ENCODE data around the gene BUB1B.

Gene BUB1B

DNA sequence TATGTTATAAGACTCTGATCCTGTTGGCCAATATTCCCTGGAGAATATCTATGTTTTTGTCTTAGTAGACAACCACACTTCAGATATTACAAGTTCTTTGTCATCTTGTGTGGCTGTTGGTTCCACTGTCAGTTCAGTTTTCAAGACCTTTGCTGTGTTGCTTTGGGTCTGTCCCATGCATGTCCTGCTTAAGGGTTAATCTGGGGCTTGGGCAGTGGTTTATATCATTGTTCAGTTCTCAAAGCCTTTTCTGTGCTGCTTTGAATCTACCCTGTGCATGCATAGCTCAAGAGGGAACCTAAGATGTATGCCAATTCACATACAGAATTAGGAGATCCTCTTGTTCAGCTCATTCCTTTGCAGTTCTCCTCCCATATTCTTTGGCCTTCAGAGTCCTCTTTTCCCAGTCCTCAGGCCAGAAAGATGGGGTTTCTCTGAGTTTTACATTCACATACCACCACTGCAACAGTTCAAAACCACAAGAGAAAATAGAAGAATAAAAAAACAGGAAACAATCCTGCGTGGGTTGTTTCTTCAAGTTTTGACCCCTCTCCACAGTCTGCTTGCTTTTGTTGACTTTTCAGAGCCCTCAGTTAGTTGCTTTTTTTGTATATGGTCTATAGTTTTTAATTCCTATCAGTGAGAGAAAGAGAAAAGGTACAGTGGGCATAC is 21.6 kb downstream of the BUB1B start:
- DNase-seq = no peak

GRCh38 chr15:40183636-40184463 is 23.0 kb downstream of the BUB1B start:
- peak in 1 of 51 donors; percentile 1 for DNase-seq

DNA sequence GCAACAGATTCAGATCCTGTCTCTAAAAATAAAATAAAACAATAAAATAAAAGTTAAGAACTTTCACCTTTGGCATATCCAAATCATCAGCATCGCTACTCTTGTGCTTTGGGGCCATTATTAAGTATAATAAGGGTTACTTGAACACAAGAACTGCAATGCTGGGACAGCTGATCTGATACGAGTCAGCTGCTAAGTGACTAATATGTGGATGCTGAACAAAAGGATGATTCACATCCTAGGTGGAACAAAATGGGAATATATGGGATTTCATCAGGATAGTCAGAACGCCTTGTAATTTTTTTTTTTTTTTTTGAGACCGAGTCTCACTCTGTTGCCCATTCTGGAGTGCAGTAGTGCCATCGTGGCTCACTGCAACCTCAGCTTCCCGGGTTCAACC is 29.7 kb downstream of the BUB1B start:
- no peak for DNase-seq

DNA sequence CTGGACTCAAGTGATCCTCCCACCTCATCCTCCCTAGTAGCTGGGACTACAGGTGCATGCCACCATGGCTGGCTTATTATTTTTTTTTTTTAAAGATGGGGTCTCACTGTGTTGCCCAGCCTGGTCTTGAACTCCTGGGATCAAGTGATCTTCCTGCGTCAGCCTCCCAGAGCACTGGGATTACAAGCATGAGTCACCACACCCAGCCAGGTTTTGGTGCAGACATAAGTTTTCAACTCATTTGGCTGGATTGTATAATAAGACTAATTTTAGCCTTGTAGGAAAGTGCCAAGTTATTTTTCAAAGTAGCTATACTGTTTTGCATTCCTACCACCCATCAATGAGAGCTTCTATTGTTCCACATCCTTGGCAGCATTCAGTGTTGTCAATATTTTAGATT is 32.1 kb downstream of the BUB1B start:
- peak in 2 of 51 donors; percentile 5 to 9 for DNase-seq

DNA sequence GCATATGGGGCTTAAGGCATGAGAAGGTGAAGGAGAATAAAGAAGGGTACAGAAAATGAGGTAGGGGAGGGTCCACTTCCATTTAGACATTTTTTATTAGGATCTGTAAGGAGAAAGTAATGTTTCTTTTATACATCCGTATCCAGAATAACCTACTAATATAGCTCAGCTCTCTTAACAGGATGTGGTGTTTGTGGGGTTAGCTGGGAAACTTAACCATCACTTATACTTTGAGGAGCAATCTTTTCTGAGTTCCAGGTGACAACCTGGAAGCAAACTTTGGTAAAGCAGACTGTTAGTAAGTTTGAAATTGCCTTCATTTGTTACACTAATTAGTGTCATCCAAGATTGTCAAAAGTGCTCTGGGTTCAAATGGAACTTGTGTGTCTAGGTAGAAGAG is 36.6 kb downstream of the BUB1B start:
- no peak for DNase-seq

DNA sequence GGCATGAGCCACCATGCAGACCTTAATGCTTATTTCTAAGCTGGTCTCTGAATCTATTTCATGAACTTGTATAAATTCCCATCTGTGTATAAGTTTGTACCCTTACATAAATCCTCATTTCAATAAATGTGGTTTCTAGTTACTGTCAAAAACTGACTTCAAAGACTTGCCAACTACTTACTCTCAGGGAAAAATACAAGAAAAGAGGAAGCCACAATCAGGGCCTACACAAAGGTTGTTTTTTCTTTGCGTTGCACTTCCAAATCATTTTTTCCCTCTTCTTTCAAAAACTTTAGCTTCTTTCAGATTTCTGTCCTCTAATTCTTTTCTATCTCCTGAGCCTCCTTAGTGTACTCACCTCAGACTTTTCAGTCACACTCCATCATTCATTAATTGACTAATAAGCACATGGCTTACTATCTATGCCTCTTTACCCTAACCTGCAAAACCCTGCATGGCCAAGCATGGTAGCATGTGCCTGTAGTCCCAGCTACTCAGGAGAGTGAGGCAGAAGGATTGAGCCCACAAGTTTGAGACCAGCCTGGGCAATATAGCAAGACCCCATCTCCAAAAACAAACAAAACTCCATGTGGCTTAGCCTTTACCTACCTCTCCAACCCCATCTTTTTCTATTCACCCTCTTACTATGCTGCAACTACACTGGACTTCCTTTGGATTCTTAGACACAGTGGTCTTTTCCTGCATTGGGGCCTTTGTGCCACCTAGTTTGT is 37.7 kb downstream of the BUB1B start:
- no peak for DNase-seq

DNA sequence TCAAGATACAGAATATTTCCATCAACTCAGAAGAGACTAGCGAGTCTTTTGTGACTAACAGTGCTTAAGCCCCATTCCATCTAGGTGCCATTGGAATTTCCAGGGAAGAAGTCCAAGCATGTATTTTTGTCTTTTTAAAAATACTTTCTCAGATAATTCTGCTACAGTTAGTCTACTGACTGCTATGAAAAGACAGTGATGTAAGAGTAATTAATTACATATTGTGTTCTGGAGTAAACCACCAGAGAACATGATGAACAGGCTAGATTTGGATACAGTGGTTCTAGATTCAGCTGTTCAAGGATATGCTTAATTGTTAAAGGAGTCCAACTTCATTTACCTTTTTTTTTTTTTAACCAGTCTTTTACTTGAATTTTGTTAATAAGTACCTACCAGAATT is 43.2 kb downstream of the BUB1B start:
- no peak for DNase-seq

DNA sequence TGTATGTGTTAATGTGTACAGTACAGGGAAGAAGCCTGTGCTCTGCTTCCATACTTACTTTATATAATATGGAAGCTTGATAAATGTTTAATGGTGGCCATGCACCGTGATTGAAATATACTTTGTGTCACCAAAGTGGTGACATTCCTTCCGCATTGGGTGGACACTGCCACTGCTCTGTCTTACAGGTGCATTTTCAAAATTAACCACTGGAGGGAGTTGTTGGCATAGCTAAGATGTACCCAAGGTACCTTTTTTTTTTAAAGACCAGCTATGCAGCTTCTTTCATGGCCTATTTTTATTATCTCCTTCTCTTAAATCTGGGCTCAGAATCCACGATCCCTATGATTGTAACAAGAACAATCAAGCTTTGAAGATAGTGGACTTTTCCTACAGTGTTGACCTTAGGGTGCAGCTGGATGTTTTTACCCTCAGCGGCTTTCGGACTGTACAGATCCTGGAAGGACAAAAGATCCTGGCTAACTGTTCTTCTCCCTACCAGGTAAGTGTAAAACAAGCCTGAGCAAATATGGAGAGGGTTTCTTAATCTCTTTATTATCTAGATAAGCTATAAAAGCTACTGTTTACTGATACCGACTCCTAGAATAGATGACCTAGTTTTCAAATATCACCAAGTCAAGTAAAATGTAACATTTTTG is 56.4 kb downstream of the BUB1B start:
- DNase-seq = peak in 12 of 51 donors; percentile 1 to 65 (median 14)

DNA sequence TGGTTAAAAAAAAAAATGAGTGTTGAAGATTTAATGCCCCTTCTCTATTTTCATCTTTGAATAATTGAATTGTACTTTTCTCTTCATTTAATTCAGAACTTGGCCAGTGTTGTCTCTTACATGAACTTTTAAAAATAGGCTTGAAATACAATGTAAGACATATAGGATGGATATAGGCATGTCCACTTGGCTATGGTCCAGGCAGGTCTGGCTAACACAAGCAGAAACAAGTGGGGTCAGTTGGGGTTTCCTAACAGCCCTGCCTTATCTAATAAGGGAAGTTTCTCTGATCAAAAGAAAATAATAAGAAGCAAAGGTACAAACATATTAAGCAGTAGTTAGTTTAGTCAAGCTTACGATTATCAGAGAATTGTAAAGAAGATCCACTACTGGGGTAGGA is 58.9 kb downstream of the BUB1B start:
- DNase-seq = no peak

DNA sequence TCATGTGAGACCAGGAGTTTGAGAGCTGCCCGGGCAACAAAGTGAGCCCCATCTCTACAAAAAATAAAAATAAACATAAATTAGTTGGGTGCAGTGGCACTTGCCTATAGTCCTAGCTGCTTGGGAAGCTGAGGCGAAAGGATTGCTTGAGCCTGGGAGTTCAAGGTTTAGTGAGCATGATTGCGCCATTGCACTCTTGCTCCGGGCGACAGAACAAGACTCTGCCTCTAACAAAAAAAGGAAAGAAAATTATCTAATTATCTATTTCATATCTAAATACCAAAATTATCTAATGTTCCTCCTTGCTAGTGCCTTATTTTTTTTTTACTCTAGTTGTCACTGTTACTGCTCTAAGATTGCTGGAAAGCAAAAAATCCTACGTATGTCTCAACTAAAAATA is 61.3 kb downstream of the BUB1B start:
- DNase-seq = no peak

DNA sequence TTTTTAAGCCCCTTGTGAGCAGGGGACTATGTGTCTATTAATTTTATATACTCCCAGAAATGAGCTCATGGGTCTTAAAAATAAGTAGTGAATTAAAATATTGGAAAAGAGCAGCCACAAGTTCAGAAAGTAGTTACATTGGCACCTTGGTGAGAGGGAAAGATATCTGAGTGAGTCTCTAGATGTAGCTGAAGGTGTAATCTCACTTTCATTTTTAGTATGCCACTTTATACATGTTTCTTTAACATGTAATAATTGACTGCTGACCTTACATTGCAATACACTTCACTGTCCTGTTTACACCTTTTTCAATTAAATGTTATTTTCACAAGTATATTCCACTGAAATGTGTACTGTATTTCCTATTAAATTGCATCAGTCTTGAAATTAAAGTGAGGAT is 65.9 kb downstream of the BUB1B start:
- no peak for DNase-seq

DNA sequence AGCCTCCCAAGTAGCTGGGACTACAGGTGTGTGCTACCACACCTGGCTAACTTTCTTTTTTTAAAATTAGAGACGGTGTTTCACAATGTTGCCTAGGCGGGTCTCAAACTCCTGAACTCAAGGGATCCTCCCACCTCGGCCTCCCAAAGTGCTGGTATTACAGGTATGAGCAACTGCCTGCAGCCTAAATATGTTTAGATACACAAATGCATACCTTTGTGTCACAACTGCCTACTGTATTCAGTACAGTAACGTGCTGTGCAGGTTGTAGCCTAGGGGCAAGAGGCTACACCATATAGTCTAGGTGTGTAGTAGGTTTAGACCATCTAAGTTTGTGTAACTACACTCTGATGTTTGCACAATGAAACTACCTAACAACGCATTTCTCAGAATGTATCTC is 68.4 kb downstream of the BUB1B start:
- DNase-seq = no peak

DNA sequence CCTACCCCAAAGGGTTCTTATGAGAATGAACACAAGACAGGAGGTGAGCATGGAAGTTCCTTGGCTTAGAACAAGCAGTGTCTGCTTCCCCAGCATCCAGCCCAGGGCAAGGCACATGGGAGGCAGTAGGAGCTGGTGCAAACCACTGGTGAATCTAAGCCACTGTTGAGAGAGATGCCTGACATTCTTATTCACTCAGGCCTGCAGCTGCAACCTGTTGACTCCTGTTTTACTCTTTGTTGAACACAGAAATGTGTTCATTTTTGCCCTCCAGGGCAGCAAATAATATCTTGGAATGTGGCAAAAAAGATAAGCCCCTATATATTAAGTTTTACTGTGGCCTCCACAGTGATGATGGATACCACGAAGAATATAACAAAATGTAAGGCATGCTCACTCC is 69.1 kb downstream of the BUB1B start:
- DNase-seq = no peak

- peak in 9 of 51 donors; percentile 7 to 34 (median 22) for DNase-seq
Measured at GRCh38 chr15:40232625-40233070, 71.8 kb downstream of the BUB1B start.

DNA sequence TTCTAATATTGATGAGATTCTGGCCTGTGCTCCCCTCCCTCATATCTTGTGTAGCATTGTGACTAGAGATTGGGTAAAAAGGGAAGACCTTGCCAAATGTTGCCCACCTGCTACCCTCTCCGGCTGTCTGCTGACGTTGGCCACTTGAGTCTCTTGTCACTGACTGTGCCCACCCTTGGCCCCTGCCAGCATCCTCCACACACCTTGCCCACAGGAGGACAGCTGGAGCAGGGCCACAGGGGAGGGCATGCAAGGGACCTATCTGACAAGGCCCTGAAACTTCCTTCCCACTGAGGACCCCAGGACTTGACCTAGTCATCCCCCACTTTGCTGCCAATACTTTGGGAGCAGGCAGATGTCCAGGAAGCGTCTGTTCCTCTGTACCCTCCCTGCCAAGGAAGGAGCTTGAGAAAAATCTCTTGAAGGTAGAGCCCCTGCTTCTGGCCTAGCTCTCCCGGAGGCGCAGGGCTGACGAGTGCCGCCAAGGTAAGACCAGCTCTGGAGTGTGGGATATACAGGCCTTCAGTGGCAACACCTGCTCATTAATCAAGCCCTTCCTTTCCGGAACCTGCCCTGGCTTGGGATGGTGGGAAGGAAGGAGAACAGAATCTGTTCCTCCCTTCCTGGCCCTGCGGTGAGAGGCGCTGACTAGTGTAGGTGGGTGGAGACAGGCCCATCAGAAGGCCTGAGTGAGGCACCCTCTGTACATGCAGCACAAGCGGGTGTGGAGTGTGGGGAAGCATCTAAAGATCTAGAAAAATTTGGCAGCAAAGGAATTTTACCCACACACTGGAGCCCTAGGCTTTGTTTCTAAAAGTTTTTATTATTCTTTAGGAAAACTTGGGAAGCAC is 73.1 kb downstream of the BUB1B start:
- DNase-seq = no peak

DNA sequence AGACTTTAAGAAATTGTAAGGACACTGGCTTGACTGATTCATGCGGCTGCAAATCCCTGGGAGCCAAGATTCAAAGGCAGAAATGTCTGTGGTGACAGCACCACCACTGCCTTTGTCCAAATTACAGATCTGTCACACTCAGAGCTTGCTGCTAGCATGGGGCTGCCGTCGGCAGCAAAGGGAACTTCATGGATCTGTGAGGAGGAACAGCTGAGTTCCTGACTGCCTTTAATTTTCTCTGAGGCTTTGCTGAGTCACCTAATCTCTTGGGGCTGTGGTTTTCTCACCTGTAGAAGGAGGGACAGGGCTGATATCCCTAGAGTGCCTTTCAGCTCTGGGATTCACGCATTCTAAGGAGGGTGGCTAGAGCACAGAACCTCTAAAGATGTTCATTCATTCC is 73.9 kb downstream of the BUB1B start:
- peak in 1 of 51 donors; percentile 14 for DNase-seq

- peak in 3 of 51 donors; percentile 18 to 25 (median 21) for DNase-seq
Measured at GRCh38 chr15:40235201-40235885, 74.5 kb downstream of the BUB1B start.

GRCh38 chr15:40238532-40239403 is 77.9 kb downstream of the BUB1B start, which contains the start of gene PAK6:
Gene PAK6 (plus strand): TSS chr15:40239063. CDS start chr15:40264786, 25,723 bp downstream.
- DNase-seq = peak in 24 of 51 donors; percentile 19 to 85 (median 49)

- no peak for DNase-seq
Measured at GRCh38 chr15:40239404-40239692, 78.5 kb downstream of the BUB1B start.

All from hypothalamus (tissue), 51 donors.